Adrenal gland (tissue), 12 donors: ENCODE results near the gene GPR65. TPM values are rescaled to one million over a fixed set of nuclear protein-coding genes. Genes with fewer than 3 reads are reported as not detected.

ENCODE experiments used
- DNase-seq, 7 donors: peaks; one replicate each; pipeline ENCODE4 v3.0.0-alpha.2; 2019 to 2020
- H3K27ac ChIP-seq, 5 donors: fragments of 200-600 bp; sonication (generic) in 4 of 5; 1 replicate in 3 of 5; 2 replicates in 2 of 5; pipeline versions ENCODE4 v1.5.1 to v1.8.0; 2016 to 2020; ENCODE audit warnings: mild to moderate bottlenecking in 1 of 5
- H3K27me3 ChIP-seq: fragments of 200-600 bp; 2 replicates; pipeline ENCODE4 v1.8.0; 2021
- H3K36me3 ChIP-seq, 2 donors: fragments of 200-600 bp; replicated peaks in 1 of 2; 1 replicate in 1 of 2; 2 replicates in 1 of 2; pipeline versions ENCODE4 v1.5.1 to v1.8.0; 2018 to 2022
- H3K4me1 ChIP-seq, 2 donors: fragments of 200-600 bp; replicated peaks in 1 of 2; 1 replicate in 1 of 2; 2 replicates in 1 of 2; pipeline versions ENCODE4 v1.5.1 to v1.8.0; 2018 to 2021
- H3K4me3 ChIP-seq, 4 donors: fragments of 200-600 bp; sonication (generic) in 3 of 4; one replicate each; pipeline ENCODE4 v1.5.1; 2016 to 2018
- H3K9me3 ChIP-seq, 3 donors: fragments of 200-600 bp; sonication (generic) in 1 of 3; replicated peaks in 1 of 3; 1 replicate in 2 of 3; 2 replicates in 1 of 3; pipeline versions ENCODE4 v1.5.1 to v1.8.0; 2016 to 2021
- POLR2A ChIP-seq, 2 donors: fragments of 450-650 bp; IDR thresholded peaks; one replicate each; pipeline ENCODE4 v1.6.1; 2017; ENCODE audit warnings: antibody characterized with exemption in 2 of 2, mild to moderate bottlenecking in 2 of 2, moderate library complexity in 1 of 2
- WGBS, 4 donors: extraction: QIAGEN DNeasy Blood & Tissue Kit in 2 of 4; methylation state at CpG; one replicate each; pipeline versions ENCODE4 v1.1.5 to v1.1.7; 2013 to 2017; 5-methylcytosine and 5-hydroxymethylcytosine counted together
- intact Hi-C, 2 donors: fragments of 100-400 bp; cut with DNase I; formaldehyde crosslinking; loops; one replicate each; pipeline versions ENCODE4 v1.14.1 to v1.15.0; 2022 to 2023
- polyA plus RNA-seq, 3 donors: library from polyadenylated mRNA; stranded (reverse); fragments of 200-250 nt in 2 of 3; fragments of 350-450 nt in 1 of 3; fragmentation: Illumina TruSeq in 1 of 3; extraction: RNeasy Lipid Tissue Mini Kit (QIAGEN cat#74804) in 1 of 3; gene quantifications; one replicate each; pipeline ENCODE4 v1.2.3, GENCODE V29; 2013 to 2014
- total RNA-seq, 9 donors: library from RNA; depleted of rRNA in 4 of 9; stranded (reverse); fragments of >200 nt in 4 of 9; fragments of 120-200 nt in 1 of 9; fragmentation: NEBNext Ultra II Directional in 1 of 9; extraction: Animal tissue kit (Norgen Biotek cat#: 25700) in 1 of 9; gene quantifications; one replicate each; pipeline versions ENCODE4 v1.1.0 to v1.2.4, GENCODE V29; 2013 to 2023
- TF ChIP-seq, protein P1 (sequence below), 6 experiments: fragments of 450-650 bp in 4 of 6; fragments of 200-600 bp in 2 of 6; sonication (generic) in 1 of 6; IDR thresholded peaks; 1 replicate in 5 of 6; 2 replicates in 1 of 6; pipeline versions ENCODE4 v1.5.1 to v1.8.0; 2016 to 2021; ENCODE audit warnings: antibody characterized with exemption in 6 of 6, mild to moderate bottlenecking in 2 of 6, moderate library complexity in 1 of 6
- donor health status: healthy with polysubstance abuse.
- donor health status: Bipolar disorder and iron deficiency.
- donor health status: DM: yes; HTN: yes; CAD: no.
- donor health status: DM: no; HTN: no; CAD: no.
- donor health status: DM: no; HTN: no; CAD: no.
- donor health status: DM: yes; HTN: yes; CAD: no.

GPR65 gene
- total and polyA plus RNA-seq, 12 donors: 0.18 to 6.1 (median 2.0) TPM

DNA sequence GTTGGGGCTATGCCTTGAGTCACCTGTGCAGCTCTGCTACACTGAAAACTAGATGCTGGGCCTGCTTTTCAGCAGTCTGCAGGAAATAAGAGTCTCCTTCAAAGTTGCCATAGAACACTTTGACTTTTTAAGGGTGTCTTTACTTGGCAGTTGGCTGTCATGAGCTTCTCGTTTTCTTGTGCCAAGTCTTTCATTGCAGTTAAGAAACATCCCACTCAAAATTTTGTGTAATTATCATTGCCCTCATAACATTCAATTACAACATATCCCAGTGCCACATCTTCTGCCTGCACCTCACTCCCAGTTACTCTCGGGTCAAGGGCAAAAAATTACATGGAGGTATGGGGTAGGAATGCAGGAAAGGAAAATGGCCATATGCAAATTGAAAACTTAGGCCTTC, 29.1 kb downstream of the GPR65 start:
- no peaks in the 10 kb centered on the region for H3K9me3 ChIP-seq
- WGBS, 4 donors: 39 to 51% (median 43%) methylated on average over 2 of the region's 2 CpGs

DNA sequence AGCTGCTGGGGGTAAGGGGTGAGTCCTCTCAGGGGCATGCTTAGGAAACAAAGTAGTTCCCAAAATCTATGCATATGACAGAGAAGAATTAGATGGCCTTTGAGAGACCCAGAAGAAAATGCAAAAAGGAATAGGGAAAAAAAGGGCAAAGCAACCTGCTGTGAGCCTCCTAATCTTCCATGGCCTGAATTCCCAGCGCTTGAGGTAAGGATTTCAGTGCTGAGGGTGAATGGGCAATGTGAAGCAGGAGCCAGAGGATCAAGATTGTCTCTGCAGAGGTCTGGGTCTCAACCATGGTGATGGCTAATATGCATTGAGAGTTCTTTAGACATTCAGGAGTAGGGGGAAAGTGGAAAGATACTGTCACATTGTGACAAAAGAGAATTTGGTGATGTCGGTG, 31.5 kb downstream of the GPR65 start:
- H3K4me1 ChIP-seq: no peaks in the 10 kb centered on the region
- TF ChIP-seq POLR2A (IDR thresholded peaks at IDR 0.05): no peak
- TF ChIP-seq, protein P1, sequence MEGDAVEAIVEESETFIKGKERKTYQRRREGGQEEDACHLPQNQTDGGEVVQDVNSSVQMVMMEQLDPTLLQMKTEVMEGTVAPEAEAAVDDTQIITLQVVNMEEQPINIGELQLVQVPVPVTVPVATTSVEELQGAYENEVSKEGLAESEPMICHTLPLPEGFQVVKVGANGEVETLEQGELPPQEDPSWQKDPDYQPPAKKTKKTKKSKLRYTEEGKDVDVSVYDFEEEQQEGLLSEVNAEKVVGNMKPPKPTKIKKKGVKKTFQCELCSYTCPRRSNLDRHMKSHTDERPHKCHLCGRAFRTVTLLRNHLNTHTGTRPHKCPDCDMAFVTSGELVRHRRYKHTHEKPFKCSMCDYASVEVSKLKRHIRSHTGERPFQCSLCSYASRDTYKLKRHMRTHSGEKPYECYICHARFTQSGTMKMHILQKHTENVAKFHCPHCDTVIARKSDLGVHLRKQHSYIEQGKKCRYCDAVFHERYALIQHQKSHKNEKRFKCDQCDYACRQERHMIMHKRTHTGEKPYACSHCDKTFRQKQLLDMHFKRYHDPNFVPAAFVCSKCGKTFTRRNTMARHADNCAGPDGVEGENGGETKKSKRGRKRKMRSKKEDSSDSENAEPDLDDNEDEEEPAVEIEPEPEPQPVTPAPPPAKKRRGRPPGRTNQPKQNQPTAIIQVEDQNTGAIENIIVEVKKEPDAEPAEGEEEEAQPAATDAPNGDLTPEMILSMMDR (IDR thresholded peaks at IDR 0.05): no peak
- no peaks in the 10 kb centered on the region for H3K36me3 ChIP-seq
- intact Hi-C loops: no loop called here
- DNase-seq: no peak
- no peaks in the 10 kb centered on the region for H3K27me3 ChIP-seq
- 61 to 83% (median 73%) methylated on average over 2 of the region's 2 CpGs for WGBS, 4 donors
- H3K4me3 ChIP-seq: no peak overlapping the region
- H3K9me3 ChIP-seq: no peaks in the 10 kb centered on the region
- no peak overlapping the region for H3K27ac ChIP-seq

More for the DNA sequence above, 29.1 kb downstream of the GPR65 start:
- DNase-seq: no peak
- no peaks in the 10 kb centered on the region for H3K4me1 ChIP-seq
- no peaks in the 10 kb centered on the region for H3K27me3 ChIP-seq
- H3K27ac ChIP-seq: no peak overlapping the region
- no peak for TF ChIP-seq POLR2A (IDR thresholded peaks at IDR 0.05)
- TF ChIP-seq, protein P1 (IDR thresholded peaks at IDR 0.05): no peak
- no peak overlapping the region for H3K4me3 ChIP-seq
- intact Hi-C loops: no loop called here
- no peaks in the 10 kb centered on the region for H3K36me3 ChIP-seq

- no peaks in the 10 kb centered on the region for H3K27me3 ChIP-seq
- H3K4me3 ChIP-seq: no peak overlapping the region
- H3K9me3 ChIP-seq: no peaks in the 10 kb centered on the region
- no peak for DNase-seq
- H3K36me3 ChIP-seq: no peaks in the 10 kb centered on the region
- no peaks in the 10 kb centered on the region for H3K4me1 ChIP-seq
- TF ChIP-seq, protein P1 (IDR thresholded peaks at IDR 0.05): no peak
- no peak for TF ChIP-seq POLR2A (IDR thresholded peaks at IDR 0.05)
- intact Hi-C loops: no loop called here
- H3K27ac ChIP-seq: no peak overlapping the region
- WGBS, 4 donors: 57 to 72% (median 70%) methylated on average over 1 of the region's 1 CpG
Measured at GRCh38 chr14:88037325-88037724, 32.4 kb downstream of the GPR65 start.

DNA sequence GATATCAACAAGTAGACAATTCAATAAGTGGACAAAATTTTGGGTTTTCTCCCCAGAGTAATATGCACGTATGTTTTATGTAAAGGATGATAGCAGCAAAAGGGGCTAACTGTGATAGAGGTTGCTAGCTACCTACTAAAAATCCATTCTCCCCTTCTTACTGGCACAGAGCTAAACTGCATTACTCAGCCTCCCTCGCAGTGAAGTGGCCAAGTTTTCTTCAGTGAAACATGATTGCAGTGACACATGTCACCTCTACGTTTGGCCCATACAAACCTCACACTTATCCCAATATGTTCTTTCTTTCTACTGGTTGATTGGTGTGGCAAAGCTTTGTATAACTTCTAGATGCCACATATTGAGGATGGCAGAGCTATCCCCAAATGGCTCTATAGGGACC, 34.3 kb downstream of the GPR65 start:
- no peaks in the 10 kb centered on the region for H3K4me1 ChIP-seq
- intact Hi-C loops: no loop called here
- no peak for TF ChIP-seq POLR2A (IDR thresholded peaks at IDR 0.05)
- TF ChIP-seq, protein P1 (IDR thresholded peaks at IDR 0.05): no peak
- DNase-seq: no peak
- H3K27me3 ChIP-seq: no peaks in the 10 kb centered on the region
- no peaks in the 10 kb centered on the region for H3K36me3 ChIP-seq
- no peak overlapping the region for H3K4me3 ChIP-seq
- no peak overlapping the region for H3K27ac ChIP-seq
- no peaks in the 10 kb centered on the region for H3K9me3 ChIP-seq
- 59 to 65% (median 61%) methylated on average over 3 of the region's 3 CpGs for WGBS, 4 donors
